Ovary (tissue), 9 donors: ENCODE data around the gene NCOA3. TPM values are rescaled to one million over a fixed set of nuclear protein-coding genes. Genes with fewer than 3 reads are reported as not detected.

Experiments
- DNase-seq, 5 donors: peaks; one replicate each; pipeline ENCODE4 v3.0.0-alpha.2; 2019 to 2020
- H3K27ac ChIP-seq, 2 donors: fragments of 200-600 bp; one replicate each; pipeline versions ENCODE4 v1.5.1 to v1.8.0; 2019 to 2022
- H3K27me3 ChIP-seq: fragments of 200-600 bp; one replicate; pipeline ENCODE4 v1.8.0; 2022
- H3K36me3 ChIP-seq: fragments of 200-600 bp; sonication (generic); one replicate; pipeline ENCODE4 v1.5.1; 2019
- H3K4me1 ChIP-seq: one replicate; pipeline ENCODE4 v1.8.1; 2013; ENCODE audit warnings: mild to moderate bottlenecking, moderate library complexity; ENCODE audit not compliant: insufficient read depth
- H3K4me3 ChIP-seq: fragments of 200-600 bp; sonication (generic); one replicate; pipeline ENCODE4 v1.5.1; 2017
- H3K9me3 ChIP-seq, 2 donors: fragments of 200-600 bp in 1 of 2; sonication (generic) in 1 of 2; one replicate each; pipeline versions ENCODE4 v1.5.1 to v1.8.1; 2013 to 2019; ENCODE audit warnings: mild to moderate bottlenecking in 1 of 2, moderate library complexity in 1 of 2
- CTCF ChIP-seq, 3 donors: fragments of 450-650 bp in 2 of 3; fragments of 200-600 bp in 1 of 3; IDR thresholded peaks; one replicate each; pipeline versions ENCODE4 v1.5.1 to v1.8.0; 2016 to 2022; ENCODE audit warnings: antibody characterized with exemption in 3 of 3, mild to moderate bottlenecking in 1 of 3
- EP300 ChIP-seq: sonication (generic); formaldehyde crosslinking; IDR thresholded peaks from one replicate; pipeline ENCODE4 v1.6.1; 2017; ENCODE audit warnings: antibody characterized with exemption
- POLR2A ChIP-seq: fragments of 450-650 bp; IDR thresholded peaks from one replicate; pipeline ENCODE4 v1.6.1; 2017; ENCODE audit warnings: antibody characterized with exemption, mild to moderate bottlenecking, moderate library complexity
- WGBS, 3 donors: extraction: QIAGEN DNeasy Blood & Tissue Kit in 1 of 3; methylation state at CpG; one replicate each; pipeline versions ENCODE4 v1.1.5 to v1.1.7; 2013 to 2017; 5-methylcytosine and 5-hydroxymethylcytosine counted together
- intact Hi-C, 4 donors: fragments of 100-400 bp; cut with DNase I; formaldehyde crosslinking; loops; one replicate each; pipeline versions ENCODE4 v1.11.0 to v1.15.1; 2022 to 2023
- polyA plus RNA-seq, 2 donors: library from polyadenylated mRNA; stranded (reverse); fragments of 200-250 nt in 1 of 2; fragments of 350-450 nt in 1 of 2; fragmentation: Illumina TruSeq in 1 of 2; extraction: RNeasy Lipid Tissue Mini Kit (QIAGEN cat#74804) in 1 of 2; gene quantifications; one replicate each; pipeline ENCODE4 v1.2.3, GENCODE V29; 2013 to 2014
- total RNA-seq, 7 donors: library from RNA; depleted of rRNA in 2 of 7; stranded (reverse); fragments of >200 nt in 2 of 7; fragmentation: NEBNext Ultra II Directional in 3 of 7; extraction: Animal tissue kit (Norgen Biotek cat#: 25700) in 3 of 7; gene quantifications; one replicate each; pipeline versions ENCODE4 v1.1.0 to v1.2.4, GENCODE V29; 2016 to 2023
- donor health status: DM: no; HTN: no; CAD: no; lungs with moderate emphysema.
- donor health status: DM: no; HTN: no; CAD: no.
- donor health status: Bipolar disorder and iron deficiency.
- donor health status: DM: yes; HTN: yes; CAD: no.
- donor health status: DM: no; HTN: no; CAD: no.
- donor health status: DM: yes; HTN: yes; CAD: no.

The NCOA3 gene
- total and polyA plus RNA-seq, 9 donors = 8.2 to 32.4 (median 25.7) TPM

GRCh38 chr20:47667086-47667485 lies 165.4 kb downstream of the NCOA3 start:
- Histone ChIP-seq H3K27me3 (no peaks in the 10 kb centered on the region), H3K36me3 (no peaks in the 10 kb centered on the region), H3K27ac (no peak overlapping the region), H3K4me1 (peaks cover 2% of the 10 kb centered on the region), H3K4me3 (no peak overlapping the region), H3K9me3 (no peaks in the 10 kb centered on the region)
- 75 to 92% (median 91%) methylated on average over 5 of the region's 5 CpGs for WGBS, 3 donors
- DNase-seq = no peak
- TF ChIP-seq EP300 (no peak), POLR2A (no peak), CTCF (IDR thresholded peaks at IDR 0.05) (no peak)
- intact Hi-C loops = loop anchor here in 2 of 4 donors (10.0 kb wide), 1 partner anchor 118 kb away; the partner anchor contains the start of gene SULF2 (in 2 of the 2)

- TF ChIP-seq CTCF (IDR thresholded peaks at IDR 0.05) = no peak
- Histone ChIP-seq H3K4me1 (peaks cover 2% of the 10 kb centered on the region), H3K27ac (no peak overlapping the region), H3K9me3 (no peaks in the 10 kb centered on the region), H3K4me3 (no peak overlapping the region), H3K27me3 (no peaks in the 10 kb centered on the region), H3K36me3 (no peaks in the 10 kb centered on the region)
- WGBS, 3 donors = 36 to 58% (median 54%) methylated on average over 19 of the region's 19 CpGs
- DNase-seq = no peak
- intact Hi-C loops = loop anchor here in 2 of 4 donors (10.0 kb wide), 1 partner anchor 117 kb away; the partner anchor contains the start of gene SULF2 (in 2 of the 2)
Measured at GRCh38 chr20:47667531-47668312, 166.0 kb downstream of the NCOA3 start.

GRCh38 chr20:47668313-47669151 lies 166.8 kb downstream of the NCOA3 start:
- no peak for TF ChIP-seq CTCF (IDR thresholded peaks at IDR 0.05)
- TF ChIP-seq EP300 = no peak
- no peak for TF ChIP-seq POLR2A
- no peak overlapping the region for H3K4me3 ChIP-seq
- H3K27ac ChIP-seq = no peak overlapping the region
- no peaks in the 10 kb centered on the region for H3K9me3 ChIP-seq
- intact Hi-C loops = loop anchor here in 2 of 4 donors (10.0 kb wide), 1 partner anchor 116 kb away; the partner anchor contains the start of gene SULF2 (in 2 of the 2)
- no peaks in the 10 kb centered on the region for H3K36me3 ChIP-seq
- no peak for DNase-seq
- WGBS, 3 donors = 89 to 92% (median 91%) methylated on average over 23 of the region's 23 CpGs
- H3K4me1 ChIP-seq = peaks cover 2% of the 10 kb centered on the region
- H3K27me3 ChIP-seq = no peaks in the 10 kb centered on the region

GRCh38 chr20:47669152-47669425 lies 167.4 kb downstream of the NCOA3 start:
- Histone ChIP-seq H3K36me3 (no peaks in the 10 kb centered on the region), H3K27me3 (no peaks in the 10 kb centered on the region), H3K4me3 (no peak overlapping the region), H3K27ac (no peak overlapping the region), H3K9me3 (no peaks in the 10 kb centered on the region), H3K4me1 (peaks cover under 1% of the 10 kb centered on the region)
- WGBS, 3 donors = 92 to 98% (median 95%) methylated on average over 6 to 8 of the region's 8 CpGs
- no peak for DNase-seq
- intact Hi-C loops = loop anchor here in 2 of 4 donors (10.0 kb wide), 1 partner anchor 116 kb away; the partner anchor contains the start of gene SULF2 (in 2 of the 2)
- TF ChIP-seq POLR2A (no peak), EP300 (no peak), CTCF (IDR thresholded peaks at IDR 0.05) (no peak)
